Endothelial cell of hepatic sinusoid (primary cell): ENCODE results near the gene CRYBA1.

Source experiments
- in situ Hi-C: cut with HindIII; loops from 2 replicates; pipeline ENCODE4 v1.10.0; 2017; ENCODE audit warnings: low sequenced_read_pairs

Gene CRYBA1

DNA sequence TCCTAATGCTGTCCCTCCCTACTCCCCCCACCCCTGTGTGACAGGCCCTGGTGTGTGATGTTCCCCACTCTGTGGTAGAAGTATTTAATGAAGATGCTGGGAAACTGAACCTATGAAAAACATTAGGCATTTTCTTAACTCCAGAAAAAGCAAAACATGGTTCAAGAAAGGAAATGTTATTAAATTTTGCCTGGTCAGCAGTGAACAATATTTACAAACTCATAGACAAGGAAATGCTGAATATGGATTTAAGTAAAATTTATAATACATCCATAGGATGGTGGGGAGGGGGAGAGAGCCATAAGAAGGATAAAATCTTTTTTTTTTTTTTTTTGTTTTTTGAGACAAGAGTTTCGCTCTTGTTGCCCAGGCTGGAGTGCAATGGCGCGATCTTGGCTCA, 10.8 kb upstream of the CRYBA1 start:
- in situ Hi-C loops: loop anchor here (5.0 kb wide), 1 partner anchor 79 kb away; no protein-coding TSS in a partner anchor

DNA sequence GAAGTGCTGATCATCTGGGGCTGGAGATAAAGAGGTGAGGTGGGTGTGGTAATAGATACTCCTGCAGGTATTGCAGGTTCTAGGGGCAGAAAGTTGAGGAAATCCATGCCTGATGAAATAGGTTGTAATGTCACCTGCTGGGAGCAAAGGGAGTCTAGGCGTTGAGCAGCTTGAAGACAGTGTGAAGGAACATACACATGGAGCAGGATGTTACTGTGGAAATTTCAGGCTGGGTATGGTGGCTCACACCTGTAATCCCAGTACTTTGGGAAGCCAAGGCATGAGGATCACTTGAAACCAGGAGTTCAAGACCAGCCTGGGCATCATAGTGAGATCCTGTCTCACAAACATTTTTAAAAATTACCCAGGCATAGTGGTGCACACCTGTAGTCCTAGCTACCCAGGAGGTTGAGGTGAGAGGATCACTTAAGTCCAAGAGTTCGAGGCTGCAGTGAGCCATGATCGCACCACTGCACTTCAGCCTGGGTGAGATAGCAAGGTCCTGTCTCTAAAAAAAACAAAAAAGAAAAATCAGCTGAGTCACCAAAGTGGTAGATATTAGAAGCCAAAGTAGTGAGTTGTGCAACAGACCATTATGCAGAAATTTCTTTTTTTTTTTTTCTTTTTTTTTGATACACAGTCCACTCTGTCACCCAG, 9.1 kb upstream of the CRYBA1 start:
- in situ Hi-C loops: loop anchor here (5.0 kb wide), 1 partner anchor 80 kb away; no protein-coding TSS in a partner anchor

DNA sequence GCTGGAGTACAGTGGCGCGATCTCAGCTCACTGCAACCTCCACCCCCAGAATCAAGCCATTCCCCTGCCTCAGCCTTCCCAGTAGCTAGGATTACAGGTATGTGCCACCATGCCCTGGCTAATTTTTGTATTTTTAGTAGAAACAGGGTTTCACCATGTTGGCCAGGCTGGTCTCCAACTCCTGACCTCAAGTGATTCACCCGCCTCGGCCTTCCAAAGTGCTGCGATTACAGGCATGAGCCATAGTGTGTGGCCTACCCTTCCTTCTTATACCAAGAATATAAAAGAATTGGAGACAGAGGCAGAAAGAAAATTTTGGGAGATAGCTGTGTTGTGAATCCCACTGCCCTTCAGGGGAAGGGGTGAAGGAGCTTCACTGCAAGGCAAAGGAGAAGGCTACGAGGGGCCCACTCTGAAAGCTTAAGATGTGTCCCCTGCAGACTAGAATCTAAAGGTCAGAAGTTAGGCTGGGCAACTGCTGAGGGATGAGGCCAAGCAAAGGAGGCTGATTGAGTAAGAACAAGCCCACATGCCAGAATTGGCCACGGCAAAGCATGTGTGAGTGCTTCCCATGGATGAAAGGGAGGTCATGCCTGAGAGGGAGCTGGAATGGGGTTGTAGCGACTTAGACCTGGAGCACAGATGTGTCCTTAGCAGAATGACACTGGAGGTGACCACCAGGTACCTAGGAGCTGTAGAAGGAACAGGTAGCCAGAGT, 8.4 kb upstream of the CRYBA1 start:
- in situ Hi-C loops: loop anchor here (5.0 kb wide), 1 partner anchor 81 kb away; no protein-coding TSS in a partner anchor

DNA sequence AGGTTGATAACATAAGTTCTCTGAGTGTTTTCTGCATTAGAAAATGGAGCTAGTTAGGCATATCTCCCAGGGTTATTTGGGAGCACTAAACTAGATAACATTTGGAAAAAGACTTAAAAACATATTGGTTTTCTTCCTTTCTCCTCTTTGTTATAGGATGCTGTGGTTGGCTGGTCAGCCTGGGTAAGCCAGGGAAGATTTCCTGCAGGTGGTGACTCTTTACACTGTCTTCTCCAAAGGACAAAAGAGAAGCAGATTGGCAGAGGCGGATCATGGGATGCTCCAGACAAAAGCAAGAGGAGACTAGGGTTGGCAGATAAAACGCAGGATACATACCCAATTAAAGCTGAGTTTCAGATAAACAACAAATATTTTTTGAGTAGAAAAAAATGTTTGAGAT, 6.2 kb upstream of the CRYBA1 start:
- in situ Hi-C loops: no loop called here

DNA sequence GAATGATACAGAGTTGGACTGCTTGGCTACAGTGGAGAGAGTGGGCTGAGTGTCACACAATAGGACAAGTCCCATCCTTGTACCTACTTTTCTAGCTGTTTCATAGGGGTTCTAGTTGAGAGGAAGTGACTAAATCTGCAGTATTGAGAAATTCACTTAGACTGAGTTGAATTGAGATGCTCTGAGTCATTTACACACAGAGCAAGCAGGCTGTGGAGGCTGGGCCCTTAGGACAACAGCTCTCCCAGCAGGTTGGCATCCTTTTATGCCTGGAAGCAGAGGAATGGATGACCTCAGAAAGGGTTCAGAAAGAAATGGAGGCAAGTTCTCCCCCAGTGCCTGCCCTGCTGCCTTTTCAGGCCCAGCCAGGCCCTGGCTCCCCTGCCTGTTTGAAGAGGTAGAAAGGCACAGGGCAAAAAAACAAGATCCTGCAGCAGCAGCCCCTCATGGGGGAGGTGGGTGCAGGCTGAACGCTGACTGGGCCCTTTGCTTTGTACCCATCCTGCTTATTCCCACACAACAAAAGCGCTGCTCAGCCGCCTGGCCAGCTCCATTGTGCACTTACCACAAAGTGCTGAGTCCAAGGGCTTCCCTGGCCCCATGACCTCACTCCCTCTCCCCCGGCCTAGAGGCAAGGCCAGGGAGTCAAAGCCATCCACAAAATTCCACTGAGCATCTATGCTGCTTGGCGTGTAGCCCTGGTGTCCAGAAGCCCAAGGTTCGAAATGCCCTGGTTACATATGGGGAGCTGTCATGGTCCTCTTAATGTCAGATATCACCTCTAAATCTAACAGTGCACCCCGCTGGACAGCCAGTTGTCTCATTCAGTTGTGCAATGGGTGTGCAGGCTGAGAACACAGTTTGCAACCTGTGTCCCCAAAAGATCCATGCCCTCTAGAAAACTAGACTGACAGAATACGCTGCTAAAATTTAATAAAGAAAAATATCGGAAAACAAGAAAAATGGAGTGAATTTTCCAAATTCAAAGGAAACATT, 5.4 kb upstream of the CRYBA1 start:
- in situ Hi-C loops: no loop called here

DNA sequence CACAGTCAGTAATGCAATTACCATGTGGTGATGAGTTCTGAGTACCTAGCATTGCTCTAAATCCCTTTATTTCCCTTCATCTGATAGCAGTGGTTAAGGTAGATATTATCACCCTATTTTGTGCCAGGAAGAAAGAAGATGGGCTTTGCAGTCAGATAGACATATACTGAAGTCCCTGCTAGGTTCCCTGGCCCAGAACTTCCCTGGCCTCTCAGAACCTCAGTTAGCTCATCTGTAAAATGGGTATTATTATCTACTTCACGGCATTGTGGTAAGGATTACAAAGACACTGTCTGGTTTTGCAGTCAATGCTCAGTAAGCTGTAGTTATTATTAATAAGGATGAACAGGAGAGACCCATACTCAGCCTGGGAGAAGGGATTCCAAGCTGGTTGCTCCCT, 4.6 kb upstream of the CRYBA1 start:
- in situ Hi-C loops: no loop called here

DNA sequence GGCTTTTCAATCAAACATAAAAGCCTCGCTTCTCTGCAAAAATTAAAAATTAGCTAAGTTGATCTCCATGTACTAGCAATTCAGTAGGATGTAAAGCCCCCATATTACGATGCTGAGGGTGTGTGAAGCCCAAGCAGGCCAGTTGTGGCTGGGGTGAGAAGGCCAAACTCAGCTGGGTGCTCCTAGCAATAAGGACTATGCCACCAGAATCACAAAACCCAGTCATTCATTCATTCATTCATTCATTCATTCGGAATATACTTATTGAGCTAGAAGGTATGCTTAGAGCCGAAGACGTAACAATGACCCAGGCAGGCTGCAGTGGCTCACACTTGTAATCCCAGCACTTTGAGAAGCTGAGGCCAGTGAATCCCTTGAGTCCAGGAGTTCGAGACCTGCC, 3.9 kb upstream of the CRYBA1 start:
- in situ Hi-C loops: no loop called here

DNA sequence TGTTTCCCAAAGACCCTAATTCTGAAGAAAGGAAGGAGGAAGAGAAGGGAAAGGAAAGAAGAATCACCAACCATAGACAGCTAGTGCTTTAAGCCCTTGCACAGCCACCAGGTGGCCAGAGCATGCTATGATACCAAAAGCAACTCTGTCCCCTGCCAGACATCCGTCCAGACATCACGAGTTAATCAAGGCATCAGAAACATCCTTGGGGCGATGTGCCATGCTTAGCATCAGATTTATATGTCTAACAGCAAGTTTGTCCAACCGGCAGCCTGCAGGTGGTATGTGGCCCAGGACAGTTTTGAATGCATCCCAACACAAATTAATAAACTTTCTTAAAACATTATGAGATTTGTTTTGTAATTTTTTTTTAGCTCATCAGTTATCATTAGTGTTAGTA, 2.9 kb upstream of the CRYBA1 start:
- in situ Hi-C loops: no loop called here

DNA sequence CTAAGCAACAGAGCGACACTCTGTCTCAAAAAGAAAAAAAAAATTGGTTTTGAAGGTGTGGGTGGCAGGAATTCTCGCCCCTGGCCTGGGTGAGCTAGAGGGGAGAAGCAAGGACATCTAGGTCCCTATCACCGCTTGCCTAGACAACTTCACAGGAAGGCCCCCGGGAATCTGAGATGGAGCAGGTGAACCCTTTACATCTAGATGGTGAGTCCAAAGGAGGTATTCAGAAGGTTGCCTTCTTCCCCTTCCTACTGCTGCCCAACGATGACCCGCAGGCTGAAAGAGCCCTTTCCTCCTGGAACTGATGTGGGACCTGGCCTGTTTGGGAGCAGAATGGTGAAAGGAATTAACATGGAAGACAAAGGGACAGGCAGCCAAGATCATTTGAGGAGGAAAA, 1.3 kb upstream of the CRYBA1 start:
- in situ Hi-C loops: no loop called here

DNA sequence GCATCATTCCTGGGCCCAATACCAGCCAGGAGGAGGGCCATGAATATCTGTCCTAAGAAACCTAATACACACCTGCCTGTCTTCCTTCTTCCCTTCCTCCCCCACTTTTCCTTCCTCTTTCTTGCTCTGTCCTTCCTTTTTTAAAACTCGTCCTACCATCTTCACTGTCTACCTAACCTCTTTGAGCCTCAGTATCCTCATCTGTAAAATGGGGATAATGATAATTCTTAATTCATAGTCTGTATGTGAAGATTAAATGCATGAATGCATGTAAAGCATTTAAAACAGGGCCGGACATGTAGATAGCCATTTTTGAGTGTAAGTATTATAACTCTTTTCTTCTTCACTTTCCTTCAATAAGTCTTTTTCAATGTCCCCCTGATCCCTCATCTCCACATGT, 560 bp downstream of the CRYBA1 start:
- in situ Hi-C loops: no loop called here

DNA sequence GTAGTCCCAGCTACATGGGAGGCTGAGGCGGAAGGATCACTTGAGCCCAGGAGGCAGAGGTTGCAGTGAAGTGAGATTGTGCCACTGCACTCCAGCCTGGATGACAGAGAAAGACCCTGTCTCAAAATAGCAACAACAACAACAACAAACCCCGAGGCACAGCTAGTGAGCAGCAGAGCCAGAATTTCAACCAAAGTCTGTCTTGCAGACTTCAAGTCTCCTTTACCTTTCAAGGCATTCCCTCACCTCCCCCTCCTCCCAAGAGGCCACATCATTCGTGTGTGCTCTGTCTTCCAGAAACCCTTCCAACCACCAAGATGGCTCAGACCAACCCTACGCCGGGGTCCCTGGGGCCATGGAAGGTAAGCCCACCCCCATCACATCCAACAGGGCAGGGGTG, 2.2 kb downstream of the CRYBA1 start:
- in situ Hi-C loops: no loop called here

DNA sequence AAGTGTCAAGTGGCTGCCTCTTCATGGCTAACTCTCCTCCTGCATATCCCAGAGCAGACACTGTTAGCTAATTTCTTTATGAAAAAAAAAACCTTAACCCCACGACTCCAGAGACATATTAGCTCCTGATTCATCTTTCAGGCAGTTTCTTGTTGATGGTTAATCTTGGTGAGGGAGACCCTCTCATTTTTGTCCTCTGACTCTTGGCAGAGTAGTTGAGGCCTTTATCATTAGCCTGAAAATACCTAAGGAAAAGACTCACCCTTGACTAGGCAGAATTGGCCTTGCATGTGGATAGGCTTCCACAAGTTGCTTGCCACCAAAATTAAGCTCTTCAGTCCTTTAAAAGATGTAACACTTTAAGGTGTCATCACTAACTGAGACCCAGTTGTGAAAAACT, 4.0 kb downstream of the CRYBA1 start:
- in situ Hi-C loops: no loop called here

DNA sequence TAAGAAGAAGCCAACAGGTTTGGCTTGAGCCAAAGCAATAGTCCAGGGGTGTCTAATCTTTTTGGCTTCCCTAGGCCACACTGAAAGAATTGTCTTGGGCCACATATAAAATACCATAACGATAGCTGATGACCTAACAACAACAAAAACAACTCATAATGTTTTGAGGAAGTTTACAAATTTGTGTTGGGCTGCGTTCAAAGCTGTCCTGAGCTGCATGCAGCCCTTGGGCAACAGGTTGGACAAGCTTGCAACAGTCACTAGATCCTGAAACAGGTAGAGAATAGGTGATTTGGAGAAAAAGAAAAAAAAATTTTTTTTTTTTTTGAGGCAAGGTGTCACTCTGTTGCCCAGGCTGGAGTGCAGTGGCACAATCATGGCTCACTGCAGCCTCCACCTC, 4.5 kb downstream of the CRYBA1 start:
- in situ Hi-C loops: no loop called here

DNA sequence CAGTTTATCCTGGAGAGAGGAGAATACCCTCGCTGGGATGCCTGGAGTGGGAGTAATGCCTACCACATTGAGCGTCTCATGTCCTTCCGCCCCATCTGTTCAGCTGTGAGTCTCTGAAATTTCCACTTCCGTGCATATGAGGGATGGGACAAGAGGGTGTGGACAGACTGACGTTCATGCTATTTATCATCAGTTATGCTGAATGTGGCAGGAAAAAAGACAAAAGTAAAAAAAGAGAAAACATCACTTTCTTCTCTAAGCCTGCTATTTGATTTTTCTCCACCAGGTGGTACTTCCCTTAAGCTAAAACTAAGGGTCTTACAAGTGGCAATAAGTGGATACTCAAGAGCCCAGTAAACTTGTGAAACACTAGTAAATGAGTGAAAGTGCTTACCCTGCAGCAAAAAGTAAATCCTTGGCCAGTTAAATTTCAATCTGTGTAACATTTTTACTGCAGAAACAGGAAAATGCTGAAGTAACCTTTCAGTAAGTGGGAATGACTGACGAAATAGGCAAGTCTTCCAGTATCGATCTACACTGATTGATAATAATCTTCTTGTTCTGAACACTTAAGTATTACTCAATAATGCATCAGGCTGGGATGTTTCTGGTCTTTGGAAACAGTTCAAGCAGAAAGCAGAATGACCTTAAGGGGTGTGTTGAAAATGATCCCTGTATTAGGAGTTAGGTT, 5.6 kb downstream of the CRYBA1 start:
- in situ Hi-C loops: no loop called here

DNA sequence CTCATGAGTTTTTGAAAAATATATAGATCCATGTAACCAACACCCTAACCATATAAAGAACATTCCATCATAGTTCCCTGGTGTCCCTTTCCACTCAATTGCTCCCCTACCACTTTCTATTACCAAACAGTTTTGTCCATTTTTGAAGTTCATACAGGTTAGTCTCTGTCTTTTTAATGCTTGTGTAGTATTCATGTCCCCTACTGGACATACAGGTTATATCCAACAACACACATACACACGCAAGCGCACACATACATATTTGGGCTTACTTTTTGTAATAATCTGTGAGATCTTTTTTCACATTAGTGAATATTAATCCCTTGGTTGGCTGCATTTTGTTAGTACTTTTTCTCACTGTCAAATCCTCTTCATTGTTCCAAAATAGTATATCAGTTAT, 6.4 kb downstream of the CRYBA1 start:
- in situ Hi-C loops: no loop called here

DNA sequence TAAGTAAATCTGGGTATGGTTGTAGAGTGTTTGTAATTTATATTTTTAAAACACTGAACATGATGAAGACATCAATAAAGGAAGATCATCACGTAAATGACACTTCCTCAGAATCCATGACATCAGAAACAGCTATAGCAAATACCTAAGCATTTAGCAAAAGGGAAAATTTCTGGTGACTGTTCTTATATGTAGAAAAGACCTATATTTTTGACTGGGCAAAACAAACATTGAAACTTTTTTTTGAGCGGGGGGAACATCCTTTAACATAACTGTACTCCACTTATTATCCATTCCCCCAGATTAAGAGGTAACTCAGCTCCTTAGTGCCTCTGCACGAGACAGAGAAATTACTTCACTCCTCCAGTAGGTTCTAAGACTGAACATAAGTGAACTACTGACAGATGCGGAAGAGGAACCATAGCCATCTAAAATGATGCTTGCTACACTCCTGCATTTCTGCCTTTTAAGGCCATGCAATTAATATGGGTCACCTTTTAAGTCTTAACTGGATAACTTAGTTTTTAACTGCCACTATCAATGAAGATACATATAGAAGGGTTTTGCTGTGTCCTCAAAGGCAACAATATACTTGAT, 9.4 kb downstream of the CRYBA1 start:
- in situ Hi-C loops: loop anchor here (5.0 kb wide), 1 partner anchor 41 kb away; no protein-coding TSS in a partner anchor

DNA sequence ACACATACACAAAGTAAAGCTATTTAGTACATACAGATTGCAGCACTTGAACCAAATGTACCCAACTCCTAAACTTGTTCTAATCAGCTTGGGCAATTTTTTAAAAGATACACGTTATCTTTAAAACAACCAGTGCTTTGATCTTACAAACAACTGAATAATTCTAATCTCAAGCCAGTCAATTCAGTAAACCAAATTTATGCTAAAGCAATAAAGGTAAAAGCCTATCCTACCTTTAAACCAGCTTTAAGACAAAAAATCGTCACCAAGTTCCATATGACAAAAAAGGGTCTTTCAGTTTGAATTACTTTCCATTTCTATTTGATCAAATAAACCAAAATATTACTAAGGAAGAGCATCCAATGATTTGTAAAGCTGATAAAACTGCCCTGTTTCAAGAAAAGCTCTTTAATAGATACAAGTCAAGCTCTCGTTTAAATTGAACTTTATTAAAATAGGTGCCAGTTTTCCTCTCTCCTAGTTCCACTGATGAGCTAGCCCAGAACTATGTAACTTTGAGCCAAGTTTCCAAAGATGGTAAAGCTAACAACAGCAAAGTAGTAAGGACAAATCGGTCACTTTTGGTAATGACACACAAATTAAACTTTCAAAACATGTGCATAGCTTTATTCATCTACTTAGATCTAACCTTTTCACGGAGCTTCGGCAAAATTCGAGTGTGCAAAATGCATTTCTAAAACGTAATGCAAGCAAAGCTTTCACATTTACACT, 10.2 kb downstream of the CRYBA1 start:
- in situ Hi-C loops: loop anchor here (5.0 kb wide), 1 partner anchor 40 kb away; no protein-coding TSS in a partner anchor

DNA sequence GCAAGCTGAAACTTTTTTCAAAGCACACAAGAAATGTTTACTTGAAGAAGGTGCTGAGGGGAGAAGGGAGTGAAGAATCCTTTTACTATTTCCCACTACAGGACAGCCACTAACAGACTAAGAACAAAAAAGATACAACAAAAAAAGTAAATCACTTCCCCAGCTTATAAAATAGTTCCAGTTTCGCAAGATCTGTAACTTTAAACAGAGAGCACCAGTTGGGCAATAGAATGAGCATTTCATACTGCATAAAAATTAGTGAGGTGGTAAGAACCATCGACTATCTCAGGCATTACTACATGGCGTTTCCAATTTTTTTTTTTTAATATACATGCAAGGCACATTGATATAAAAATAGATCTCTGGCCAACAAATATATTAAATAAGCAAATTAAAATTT, 11.1 kb downstream of the CRYBA1 start:
- in situ Hi-C loops: loop anchor here (5.0 kb wide), 1 partner anchor 40 kb away; no protein-coding TSS in a partner anchor

DNA sequence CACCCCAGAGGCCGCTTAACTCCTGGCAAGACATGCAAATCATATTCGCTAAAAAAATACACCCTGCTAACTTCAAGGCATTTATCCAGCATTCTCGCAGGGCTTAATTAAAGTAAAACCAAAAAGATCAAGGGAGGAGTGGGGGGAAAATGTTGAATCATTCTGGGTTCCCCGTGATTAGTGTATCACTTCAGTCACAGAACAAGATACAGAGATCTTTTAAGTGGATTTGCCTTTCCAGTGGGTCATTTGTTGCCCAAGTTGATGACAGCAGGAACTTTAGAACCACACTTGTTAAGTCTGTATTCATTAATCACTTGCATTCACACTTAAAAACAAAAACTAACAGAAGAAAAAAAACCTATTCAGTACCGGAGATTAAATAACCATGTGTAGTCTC, 17.3 kb downstream of the CRYBA1 start:
- in situ Hi-C loops: no loop called here
